Measurements from ENCODE around the gene DNAJC5. TPM values are rescaled to one million over a fixed set of nuclear protein-coding genes. Genes with fewer than 3 reads are reported as not detected.

Gene DNAJC5
- total and polyA plus RNA-seq, 9 of the 15 experiments (the other 6 are each of a cell fraction or from before 2014, with no cell fraction given): 0.95 to 42.8 (median 23.4) TPM

DNA sequence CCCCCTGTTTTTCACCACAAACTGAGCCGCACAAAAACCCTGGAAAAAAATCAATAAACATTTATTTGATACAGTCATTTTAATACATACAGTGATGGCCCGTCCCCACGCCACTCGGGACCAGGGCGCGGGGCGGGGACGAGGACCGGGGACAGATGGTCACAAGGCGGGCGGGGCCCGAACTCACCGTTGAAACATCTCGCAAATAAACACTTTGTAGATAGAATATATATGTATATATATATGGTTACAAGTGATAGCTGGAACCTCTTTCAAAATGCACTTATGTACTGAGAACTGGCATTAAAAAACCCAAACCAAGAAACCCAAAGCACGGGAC, 61.7 kb downstream of the DNAJC5 start (continued):
- TF ChIP-seq, protein P1, sequence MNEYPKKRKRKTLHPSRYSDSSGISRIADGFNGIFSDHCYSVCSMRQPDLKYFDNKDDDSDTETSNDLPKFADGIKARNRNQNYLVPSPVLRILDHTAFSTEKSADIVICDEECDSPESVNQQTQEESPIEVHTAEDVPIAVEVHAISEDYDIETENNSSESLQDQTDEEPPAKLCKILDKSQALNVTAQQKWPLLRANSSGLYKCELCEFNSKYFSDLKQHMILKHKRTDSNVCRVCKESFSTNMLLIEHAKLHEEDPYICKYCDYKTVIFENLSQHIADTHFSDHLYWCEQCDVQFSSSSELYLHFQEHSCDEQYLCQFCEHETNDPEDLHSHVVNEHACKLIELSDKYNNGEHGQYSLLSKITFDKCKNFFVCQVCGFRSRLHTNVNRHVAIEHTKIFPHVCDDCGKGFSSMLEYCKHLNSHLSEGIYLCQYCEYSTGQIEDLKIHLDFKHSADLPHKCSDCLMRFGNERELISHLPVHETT (CRISPR knock-in tag; conservative IDR thresholded peaks at IDR 0.05 in 1 of 2, IDR thresholded peaks at IDR 0.05 in 1 of 2): peak in 1 of 2 experiments; percentile 54; a peak in 1 of 4 replicates
- no peak for TF ChIP-seq ZNF224 (CRISPR knock-in tag; IDR thresholded peaks at IDR 0.05)
- TF ChIP-seq, protein P2, sequence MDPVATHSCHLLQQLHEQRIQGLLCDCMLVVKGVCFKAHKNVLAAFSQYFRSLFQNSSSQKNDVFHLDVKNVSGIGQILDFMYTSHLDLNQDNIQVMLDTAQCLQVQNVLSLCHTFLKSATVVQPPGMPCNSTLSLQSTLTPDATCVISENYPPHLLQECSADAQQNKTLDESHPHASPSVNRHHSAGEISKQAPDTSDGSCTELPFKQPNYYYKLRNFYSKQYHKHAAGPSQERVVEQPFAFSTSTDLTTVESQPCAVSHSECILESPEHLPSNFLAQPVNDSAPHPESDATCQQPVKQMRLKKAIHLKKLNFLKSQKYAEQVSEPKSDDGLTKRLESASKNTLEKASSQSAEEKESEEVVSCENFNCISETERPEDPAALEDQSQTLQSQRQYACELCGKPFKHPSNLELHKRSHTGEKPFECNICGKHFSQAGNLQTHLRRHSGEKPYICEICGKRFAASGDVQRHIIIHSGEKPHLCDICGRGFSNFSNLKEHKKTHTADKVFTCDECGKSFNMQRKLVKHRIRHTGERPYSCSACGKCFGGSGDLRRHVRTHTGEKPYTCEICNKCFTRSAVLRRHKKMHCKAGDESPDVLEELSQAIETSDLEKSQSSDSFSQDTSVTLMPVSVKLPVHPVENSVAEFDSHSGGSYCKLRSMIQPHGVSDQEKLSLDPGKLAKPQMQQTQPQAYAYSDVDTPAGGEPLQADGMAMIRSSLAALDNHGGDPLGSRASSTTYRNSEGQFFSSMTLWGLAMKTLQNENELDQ (CRISPR knock-in tag; IDR thresholded peaks at IDR 0.05; ENCODE audit: borderline replicate concordance): no peak
- TF ChIP-seq MECOM (CRISPR knock-in tag; IDR thresholded peaks at IDR 0.05): no peak
- no peak for TF ChIP-seq MYNN (IDR thresholded peaks at IDR 0.05)
- no peak for TF ChIP-seq MYNN (CRISPR knock-in tag; IDR thresholded peaks at IDR 0.05)
- TF ChIP-seq ZNF644 (tag; IDR thresholded peaks at IDR 0.05; ENCODE audit: low read depth): peak; percentile 10; the same call in 1 of the 2 replicates
- no peak for TF ChIP-seq GATA2 (CRISPR knock-in tag; IDR thresholded peaks at IDR 0.05)
- TF ChIP-seq NR2C1 (IDR thresholded peaks at IDR 0.05): no peak
- no peak for TF ChIP-seq NR2C1 (tag; IDR thresholded peaks at IDR 0.05)
- TF ChIP-seq ZBTB8A (IDR thresholded peaks at IDR 0.05; ENCODE audit: partially characterized antibody): no peak
- no peak for TF ChIP-seq ZNF253 (CRISPR knock-in tag; conservative IDR thresholded peaks at IDR 0.05)
- TF ChIP-seq BRF1 (IDR thresholded peaks at IDR 0.05; ENCODE audit: borderline replicate concordance, extremely low read depth, insufficient read length): no peak
- no peak for TF ChIP-seq CSDE1 (IDR thresholded peaks at IDR 0.05)
- no peak for TF ChIP-seq ETV6 (IDR thresholded peaks at IDR 0.05; ENCODE audit: borderline replicate concordance in 1 of 2, low read depth in 2 of 2, low read length in 1 of 2)
- TF ChIP-seq ETV6 (CRISPR knock-in tag; IDR thresholded peaks at IDR 0.05; ENCODE audit: borderline replicate concordance): no peak
- TF ChIP-seq, protein P3, sequence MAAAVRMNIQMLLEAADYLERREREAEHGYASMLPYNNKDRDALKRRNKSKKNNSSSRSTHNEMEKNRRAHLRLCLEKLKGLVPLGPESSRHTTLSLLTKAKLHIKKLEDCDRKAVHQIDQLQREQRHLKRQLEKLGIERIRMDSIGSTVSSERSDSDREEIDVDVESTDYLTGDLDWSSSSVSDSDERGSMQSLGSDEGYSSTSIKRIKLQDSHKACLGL (CRISPR knock-in tag; IDR thresholded peaks at IDR 0.05; ENCODE audit: borderline replicate concordance, poor library complexity, severe bottlenecking): peak; percentile 92
- no peak for TF ChIP-seq CCNT2 (IDR thresholded peaks at IDR 0.05; ENCODE audit: borderline replicate concordance, extremely low read depth, insufficient read length, low read depth, low read length)
- TF ChIP-seq, protein P4, sequence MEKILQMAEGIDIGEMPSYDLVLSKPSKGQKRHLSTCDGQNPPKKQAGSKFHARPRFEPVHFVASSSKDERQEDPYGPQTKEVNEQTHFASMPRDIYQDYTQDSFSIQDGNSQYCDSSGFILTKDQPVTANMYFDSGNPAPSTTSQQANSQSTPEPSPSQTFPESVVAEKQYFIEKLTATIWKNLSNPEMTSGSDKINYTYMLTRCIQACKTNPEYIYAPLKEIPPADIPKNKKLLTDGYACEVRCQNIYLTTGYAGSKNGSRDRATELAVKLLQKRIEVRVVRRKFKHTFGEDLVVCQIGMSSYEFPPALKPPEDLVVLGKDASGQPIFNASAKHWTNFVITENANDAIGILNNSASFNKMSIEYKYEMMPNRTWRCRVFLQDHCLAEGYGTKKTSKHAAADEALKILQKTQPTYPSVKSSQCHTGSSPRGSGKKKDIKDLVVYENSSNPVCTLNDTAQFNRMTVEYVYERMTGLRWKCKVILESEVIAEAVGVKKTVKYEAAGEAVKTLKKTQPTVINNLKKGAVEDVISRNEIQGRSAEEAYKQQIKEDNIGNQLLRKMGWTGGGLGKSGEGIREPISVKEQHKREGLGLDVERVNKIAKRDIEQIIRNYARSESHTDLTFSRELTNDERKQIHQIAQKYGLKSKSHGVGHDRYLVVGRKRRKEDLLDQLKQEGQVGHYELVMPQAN (IDR thresholded peaks at IDR 0.05; ENCODE audit: borderline replicate concordance): peak; percentile 89
- TF ChIP-seq, protein P5, sequence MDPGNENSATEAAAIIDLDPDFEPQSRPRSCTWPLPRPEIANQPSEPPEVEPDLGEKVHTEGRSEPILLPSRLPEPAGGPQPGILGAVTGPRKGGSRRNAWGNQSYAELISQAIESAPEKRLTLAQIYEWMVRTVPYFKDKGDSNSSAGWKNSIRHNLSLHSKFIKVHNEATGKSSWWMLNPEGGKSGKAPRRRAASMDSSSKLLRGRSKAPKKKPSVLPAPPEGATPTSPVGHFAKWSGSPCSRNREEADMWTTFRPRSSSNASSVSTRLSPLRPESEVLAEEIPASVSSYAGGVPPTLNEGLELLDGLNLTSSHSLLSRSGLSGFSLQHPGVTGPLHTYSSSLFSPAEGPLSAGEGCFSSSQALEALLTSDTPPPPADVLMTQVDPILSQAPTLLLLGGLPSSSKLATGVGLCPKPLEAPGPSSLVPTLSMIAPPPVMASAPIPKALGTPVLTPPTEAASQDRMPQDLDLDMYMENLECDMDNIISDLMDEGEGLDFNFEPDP (CRISPR knock-in tag; IDR thresholded peaks at IDR 0.05): no peak
- no peak for TF ChIP-seq SMAD4 (CRISPR knock-in tag; conservative IDR thresholded peaks at IDR 0.05)
- TF ChIP-seq ADNP (tag; IDR thresholded peaks at IDR 0.05): no peak
